K562 (cell line): ENCODE data around the gene PRLHR. TPM values are rescaled to one million over a fixed set of nuclear protein-coding genes. Genes with fewer than 3 reads are reported as not detected.

Source experiments
- BCL6 ChIP-seq: fragments of 250-450 bp; sonication (Bioruptor Pico); IDR thresholded peaks from 2 replicates; pipeline ENCODE4 v1.4.0; 2020
- GMEB1 ChIP-seq: fragments of 250-450 bp; sonication (Bioruptor Pico); IDR thresholded peaks from 2 replicates; pipeline ENCODE4 v1.4.0; 2020; ENCODE audit warnings: mild to moderate bottlenecking
- HNRNPK ChIP-seq: fragments of 200-400 bp; formaldehyde crosslinking; IDR thresholded peaks from one replicate; pipeline ENCODE4 v1.6.1; 2018; ENCODE audit warnings: mild to moderate bottlenecking, low read depth, low read length; ENCODE audit not compliant: poor library complexity, severe bottlenecking
- MAFK ChIP-seq: IDR thresholded peaks from 2 replicates; pipeline ENCODE4 v1.6.1; 2011; ENCODE audit warnings: low read length, improper control_type of control experiment
- POLR2A ChIP-seq: fragments of 450-650 bp; conservative IDR thresholded peaks from 2 replicates; pipeline ENCODE4 v1.6.1; 2016
- PTBP1 ChIP-seq: fragments of 200-400 bp; formaldehyde crosslinking; IDR thresholded peaks from 2 replicates; pipeline ENCODE4 v1.6.1; 2017; ENCODE audit warnings: low read depth, low read length
- RFX5 ChIP-seq: IDR thresholded peaks from 2 replicates; pipeline ENCODE4 v1.6.1; 2011; ENCODE audit warnings: low read depth, mild to moderate bottlenecking, improper control_type of control experiment, low read length
- TSC22D4 ChIP-seq: fragments of 450-650 bp; IDR thresholded peaks from 2 replicates; pipeline ENCODE4 v1.6.1; 2016; ENCODE audit warnings: missing genetic modification characterization, missing biosample characterization, control low read depth
- ZBTB5 ChIP-seq: fragments of 450-650 bp; IDR thresholded peaks from 2 replicates; pipeline ENCODE4 v1.6.1; 2017; ENCODE audit warnings: antibody characterized with exemption
- ZBTB9 ChIP-seq: fragments of 450-650 bp; formaldehyde crosslinking; IDR thresholded peaks from 2 replicates; pipeline ENCODE4 v1.4.0; 2020; ENCODE audit warnings: mild to moderate bottlenecking, moderate library complexity
- polyA plus RNA-seq, 8 experiments: library from polyadenylated mRNA; depleted of rRNA in 4 of 8; stranded (reverse) in 5 of 8; unstranded in 3 of 8; fragments of >200 nt; fragmentation: Nextera tagmentation in 2 of 8; fragmentation: Illumina TruSeq in 1 of 8; extraction: Ambion mirVana in 2 of 8; extraction: Trizol in 1 of 8; gene quantifications; 2 replicates each; pipeline versions ENCODE4 v1.2.1 to v1.2.3, GENCODE V29; 2011 to 2014; ENCODE audit warnings: inconsistent platforms in 1 of 8, missing spikeins in 1 of 8
- total RNA-seq, 7 experiments: library from RNA; depleted of rRNA in 6 of 7; stranded (reverse); fragments of >200 nt in 6 of 7; fragmentation: Illumina TruSeq in 2 of 7; extraction: Trizol in 2 of 7; gene quantifications; 2 replicates each; pipeline versions ENCODE4 v1.2.1 to v1.2.3, GENCODE V29; 2011 to 2021; ENCODE audit warnings: low replicate concordance in 1 of 7

Gene PRLHR
- total and polyA plus RNA-seq, 9 of the 15 experiments (the other 6 are each of a cell fraction or from before 2014, with no cell fraction given) = not detected

GRCh38 chr10:118586911-118587310 is 8.5 kb downstream of the PRLHR start (continued):
- TF ChIP-seq ZBTB5 (no peak), TSC22D4 (tag) (no peak), MAFK (no peak), RFX5 (no peak), GMEB1 (CRISPR knock-in tag) (no peak), HNRNPK (no peak), PTBP1 (no peak), BCL6 (CRISPR knock-in tag) (no peak), ZBTB9 (CRISPR knock-in tag) (no peak), POLR2A (no peak)
